ENCODE results near the gene GLT6D1.

GRCh38 chr9:135667463-135668001, 28.2 kb upstream of the GLT6D1 start:
- no peak for TF ChIP-seq CTCF (IDR thresholded peaks at IDR 0.05; ENCODE audit: insufficient read depth, low read length)
- TF ChIP-seq POLR2AphosphoS5 (IDR thresholded peaks at IDR 0.05; ENCODE audit: low read depth): no peak
- TF ChIP-seq REST (IDR thresholded peaks at IDR 0.05; ENCODE audit: insufficient replicate concordance, low read depth): no peak
- TF ChIP-seq GABPA (IDR thresholded peaks at IDR 0.05; ENCODE audit: low read depth): no peak
- TF ChIP-seq SPI1 (IDR thresholded peaks at IDR 0.05; ENCODE audit: borderline replicate concordance, low read depth): no peak
